ENCODE results near the gene MYBL2. TPM values are rescaled to one million over a fixed set of nuclear protein-coding genes. Genes with fewer than 3 reads are reported as not detected.

Gene MYBL2
- total and polyA plus RNA-seq, 2 donors from 2014 or later, result 1.3 TPM; not detected in 1

DNA sequence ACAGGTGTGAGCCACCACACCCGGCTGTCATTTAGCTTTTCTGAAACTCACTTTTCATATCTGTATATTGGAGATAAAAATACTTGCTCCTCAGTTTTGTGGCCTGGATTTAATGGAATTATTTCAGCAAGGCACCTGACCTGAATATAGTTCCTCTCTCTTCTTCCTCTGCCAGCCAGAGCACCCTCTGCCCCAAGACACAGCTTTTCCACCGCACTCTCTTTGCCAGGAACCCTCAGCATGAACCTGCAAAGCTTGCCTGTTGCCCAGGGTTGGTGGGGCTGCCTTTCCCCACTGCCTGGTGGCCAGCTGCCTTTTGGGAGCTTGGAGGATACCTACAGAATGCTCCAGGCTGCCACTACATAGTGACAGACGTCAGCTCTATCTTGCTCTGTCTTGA is 56.8 kb downstream of the MYBL2 start:
- intact Hi-C loops (cut with DNase I), result no loop called here
- no peak for TF ChIP-seq CTCF (IDR thresholded peaks at IDR 0.05; ENCODE audit: borderline replicate concordance, extremely low read depth, insufficient read depth)
- FAIRE-seq (no peak), DNase-seq (no peak)
- Histone ChIP-seq H3K9me3 (ENCODE audit: control insufficient read depth in 2 of 3, insufficient read depth in 1 of 3, low read length in 3 of 3) (no peaks in the 10 kb centered on the region), H3K27me3 (ENCODE audit: control insufficient read depth, insufficient read depth, low read length) (no peaks in the 10 kb centered on the region), H3K9ac (ENCODE audit: low read length in 3 of 3) (no peak overlapping the region), H3K36me3 (ENCODE audit: control insufficient read depth in 2 of 3, insufficient read depth in 3 of 3, low read length in 3 of 3) (no peaks in the 10 kb centered on the region), H3K4me1 (ENCODE audit: control insufficient read depth in 2 of 3, insufficient read depth in 2 of 3, low read depth in 1 of 3, low read length in 3 of 3) (no peaks in the 10 kb centered on the region), H3K27ac (ENCODE audit: low read depth in 2 of 2, low read length in 2 of 2) (no peak overlapping the region), H3K4me3 (ENCODE audit: low read length in 3 of 3) (no peak overlapping the region)

DNA sequence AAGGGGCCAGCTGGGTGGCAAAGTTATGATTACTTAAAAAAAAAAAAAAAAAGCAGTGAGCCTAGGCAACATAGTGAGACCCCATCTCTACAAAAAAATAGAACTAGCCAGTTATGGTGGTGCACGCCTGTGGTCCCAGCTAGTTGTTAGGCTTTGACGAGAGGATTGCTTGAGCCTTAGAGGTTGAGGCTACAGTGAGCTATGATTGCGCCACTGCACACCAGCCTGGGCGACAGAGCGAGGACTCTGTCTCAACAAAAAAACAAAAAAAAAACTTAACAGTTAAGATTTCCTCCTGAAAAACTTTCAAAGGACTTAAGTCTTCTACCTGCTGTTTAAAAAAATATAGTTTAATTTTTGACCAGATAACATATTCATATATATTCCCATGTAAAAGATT is 57.5 kb downstream of the MYBL2 start:
- no peaks in the 10 kb centered on the region for H3K36me3 ChIP-seq (ENCODE audit: control insufficient read depth in 2 of 3, insufficient read depth in 3 of 3, low read length in 3 of 3)
- TF ChIP-seq CTCF (IDR thresholded peaks at IDR 0.05; ENCODE audit: borderline replicate concordance, extremely low read depth, insufficient read depth), result no peak
- DNase-seq, result no peak
- H3K4me3 ChIP-seq (ENCODE audit: low read length in 3 of 3), result no peak overlapping the region
- H3K9ac ChIP-seq (ENCODE audit: low read length in 3 of 3), result no peak overlapping the region
- H3K27ac ChIP-seq (ENCODE audit: low read depth in 2 of 2, low read length in 2 of 2), result no peak overlapping the region
- no peaks in the 10 kb centered on the region for H3K9me3 ChIP-seq (ENCODE audit: control insufficient read depth in 2 of 3, insufficient read depth in 1 of 3, low read length in 3 of 3)
- intact Hi-C loops (cut with DNase I), result no loop called here
- H3K4me1 ChIP-seq (ENCODE audit: control insufficient read depth in 2 of 3, insufficient read depth in 2 of 3, low read depth in 1 of 3, low read length in 3 of 3), result no peaks in the 10 kb centered on the region
- no peak for FAIRE-seq
- H3K27me3 ChIP-seq (ENCODE audit: control insufficient read depth, insufficient read depth, low read length), result no peaks in the 10 kb centered on the region

GRCh38 chr20:43725666-43726065 is 58.8 kb downstream of the MYBL2 start:
- H3K36me3 ChIP-seq (ENCODE audit: control insufficient read depth in 2 of 3, insufficient read depth in 3 of 3, low read length in 3 of 3), result no peaks in the 10 kb centered on the region
- no peaks in the 10 kb centered on the region for H3K9me3 ChIP-seq (ENCODE audit: control insufficient read depth in 2 of 3, insufficient read depth in 1 of 3, low read length in 3 of 3)
- no peaks in the 10 kb centered on the region for H3K4me1 ChIP-seq (ENCODE audit: control insufficient read depth in 2 of 3, insufficient read depth in 2 of 3, low read depth in 1 of 3, low read length in 3 of 3)
- TF ChIP-seq CTCF (IDR thresholded peaks at IDR 0.05; ENCODE audit: borderline replicate concordance, extremely low read depth, insufficient read depth), result no peak
- intact Hi-C loops (cut with DNase I), result no loop called here
- no peaks in the 10 kb centered on the region for H3K27me3 ChIP-seq (ENCODE audit: control insufficient read depth, insufficient read depth, low read length)
- no peak for FAIRE-seq
- no peak overlapping the region for H3K4me3 ChIP-seq (ENCODE audit: low read length in 3 of 3)
- H3K9ac ChIP-seq (ENCODE audit: low read length in 3 of 3), result no peak overlapping the region
- no peak overlapping the region for H3K27ac ChIP-seq (ENCODE audit: low read depth in 2 of 2, low read length in 2 of 2)
- DNase-seq, result no peak

DNA sequence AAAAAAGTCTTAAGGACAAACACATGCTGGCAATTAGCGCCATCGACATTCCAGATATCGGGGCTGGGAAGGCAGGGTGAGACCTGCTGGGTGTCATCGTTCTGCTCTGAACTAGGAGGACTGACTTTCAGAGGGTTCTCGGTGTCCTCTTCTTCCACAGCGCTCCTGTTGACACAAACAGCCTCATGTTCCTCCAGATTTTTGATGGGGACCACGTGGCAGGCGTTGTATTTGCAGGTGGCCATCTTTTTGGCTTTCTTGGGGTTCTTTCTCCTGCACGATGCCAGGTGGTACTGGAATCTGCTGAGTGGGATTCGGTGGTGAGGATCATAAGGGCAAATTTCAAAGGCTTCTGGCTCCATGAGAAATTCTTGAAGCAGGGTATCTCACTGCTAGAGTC is 59.4 kb downstream of the MYBL2 start:
- no peaks in the 10 kb centered on the region for H3K9me3 ChIP-seq (ENCODE audit: control insufficient read depth in 2 of 3, insufficient read depth in 1 of 3, low read length in 3 of 3)
- intact Hi-C loops (cut with DNase I), result no loop called here
- H3K4me3 ChIP-seq (ENCODE audit: low read length in 3 of 3), result no peak overlapping the region
- H3K9ac ChIP-seq (ENCODE audit: low read length in 3 of 3), result no peak overlapping the region
- no peak for TF ChIP-seq CTCF (IDR thresholded peaks at IDR 0.05; ENCODE audit: borderline replicate concordance, extremely low read depth, insufficient read depth)
- no peaks in the 10 kb centered on the region for H3K27me3 ChIP-seq (ENCODE audit: control insufficient read depth, insufficient read depth, low read length)
- no peak for FAIRE-seq
- DNase-seq, result no peak
- no peak overlapping the region for H3K27ac ChIP-seq (ENCODE audit: low read depth in 2 of 2, low read length in 2 of 2)
- no peaks in the 10 kb centered on the region for H3K36me3 ChIP-seq (ENCODE audit: control insufficient read depth in 2 of 3, insufficient read depth in 3 of 3, low read length in 3 of 3)
- no peaks in the 10 kb centered on the region for H3K4me1 ChIP-seq (ENCODE audit: control insufficient read depth in 2 of 3, insufficient read depth in 2 of 3, low read depth in 1 of 3, low read length in 3 of 3)

Data from kidney (tissue), 14 donors.